ENCODE results near the gene CCDC89.
"Not testable (repeated sequence)": the region's sequence is repeated elsewhere in the genome, so short reads cannot be mapped to it uniquely, and the experiment has no call there.

The CCDC89 gene

GRCh38 chr11:85673393-85673792, 12.6 kb downstream of the CCDC89 start:
- TF ChIP-seq CTCF (IDR thresholded peaks at IDR 0.05): no peak
- no peak overlapping the region for H3K27ac ChIP-seq
- DNase-seq (ENCODE audit: low spot score): no peak
- no peak overlapping the region for H3K4me3 ChIP-seq

- Histone ChIP-seq H3K4me3 (no peak overlapping the region), H3K27ac (no peak overlapping the region)
- no peak for TF ChIP-seq CTCF (IDR thresholded peaks at IDR 0.05)
- DNase-seq (ENCODE audit: low spot score): no peak
These were observed 13.7 kb downstream of the CCDC89 start for GRCh38 chr11:85672105-85672902.

- DNase-seq (ENCODE audit: low spot score); H3K27ac ChIP-seq; H3K4me3 ChIP-seq: not testable (repeated sequence)
These were observed 14.9 kb downstream of the CCDC89 start for GRCh38 chr11:85670949-85671663.

- no peak for TF ChIP-seq CTCF (IDR thresholded peaks at IDR 0.05)
- Histone ChIP-seq H3K27ac (no peak overlapping the region), H3K4me3 (no peak overlapping the region)
- no peak for DNase-seq (ENCODE audit: low spot score)
These were observed 17.8 kb downstream of the CCDC89 start for GRCh38 chr11:85668157-85668556.

GRCh38 chr11:85666687-85667086, 19.3 kb downstream of the CCDC89 start:
- no peak for DNase-seq (ENCODE audit: low spot score)
- no peak overlapping the region for H3K27ac ChIP-seq
- no peak overlapping the region for H3K4me3 ChIP-seq
- TF ChIP-seq CTCF (IDR thresholded peaks at IDR 0.05): no peak

GRCh38 chr11:85665733-85666132, 20.3 kb downstream of the CCDC89 start:
- no peak for DNase-seq (ENCODE audit: low spot score)
- no peak for TF ChIP-seq CTCF (IDR thresholded peaks at IDR 0.05)
- H3K27ac ChIP-seq: peak overlapping the region; percentile 87 to 94
- H3K4me3 ChIP-seq: no peak overlapping the region

GRCh38 chr11:85664615-85665481, 21.1 kb downstream of the CCDC89 start, which contains the start of gene CREBZF:
Gene CREBZF (minus strand): TSS chr11:85665129. CDS start chr11:85664875, 254 bp downstream.
- no peak for TF ChIP-seq CTCF (IDR thresholded peaks at IDR 0.05)
- peak within 1 kb of the TSS; percentile 77 for H3K4me3 ChIP-seq
- H3K27ac ChIP-seq: peak within 1 kb of the TSS; percentile 87 to 94
- peak; percentile 96 for DNase-seq (ENCODE audit: low spot score)
